ENCODE measurements around the gene ZNF280D. TPM values are rescaled to one million over a fixed set of nuclear protein-coding genes. Genes with fewer than 3 reads are reported as not detected.

Gene ZNF280D, protein sequence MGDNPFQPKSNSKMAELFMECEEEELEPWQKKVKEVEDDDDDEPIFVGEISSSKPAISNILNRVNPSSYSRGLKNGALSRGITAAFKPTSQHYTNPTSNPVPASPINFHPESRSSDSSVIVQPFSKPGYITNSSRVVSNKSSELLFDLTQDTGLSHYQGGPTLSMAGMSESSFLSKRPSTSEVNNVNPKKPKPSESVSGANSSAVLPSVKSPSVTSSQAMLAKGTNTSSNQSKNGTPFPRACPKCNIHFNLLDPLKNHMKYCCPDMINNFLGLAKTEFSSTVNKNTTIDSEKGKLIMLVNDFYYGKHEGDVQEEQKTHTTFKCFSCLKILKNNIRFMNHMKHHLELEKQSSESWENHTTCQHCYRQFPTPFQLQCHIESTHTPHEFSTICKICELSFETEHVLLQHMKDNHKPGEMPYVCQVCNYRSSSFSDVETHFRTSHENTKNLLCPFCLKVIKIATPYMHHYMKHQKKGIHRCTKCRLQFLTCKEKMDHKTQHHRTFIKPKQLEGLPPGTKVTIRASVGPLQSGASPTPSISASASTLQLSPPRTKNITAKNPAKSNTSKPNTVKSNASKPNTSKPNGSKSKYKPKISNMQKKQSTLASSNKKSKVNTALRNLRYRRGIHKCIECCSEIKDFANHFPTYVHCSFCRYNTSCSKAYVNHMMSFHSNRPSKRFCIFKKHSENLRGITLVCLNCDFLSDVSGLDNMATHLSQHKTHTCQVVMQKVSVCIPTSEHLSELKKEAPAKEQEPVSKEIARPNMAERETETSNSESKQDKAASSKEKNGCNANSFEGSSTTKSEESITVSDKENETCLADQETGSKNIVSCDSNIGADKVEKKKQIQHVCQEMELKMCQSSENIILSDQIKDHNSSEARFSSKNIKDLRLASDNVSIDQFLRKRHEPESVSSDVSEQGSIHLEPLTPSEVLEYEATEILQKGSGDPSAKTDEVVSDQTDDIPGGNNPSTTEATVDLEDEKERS
- 13.4 and 14.3 TPM in 2 replicates for total RNA-seq

GRCh38 chr15:56733136-56734012 lies at the start of gene ZNF280D:
Gene ZNF280D (minus strand): TSS chr15:56733509. CDS start chr15:56707109, 26,400 bp downstream.

Other genes starting within 250 kb of the ZNF280D start
- 40.9 and 45.0 TPM in 2 replicates for gene TCF12, start 185.1 kb upstream of the ZNF280D start, total RNA-seq

Data from mammary microvascular endothelial cell (primary cell).